GM12878 (cell line): ENCODE measurements around the gene CCNL1. TPM values are rescaled to one million over a fixed set of nuclear protein-coding genes. Genes with fewer than 3 reads are reported as not detected.

ENCODE experiments used
- ATAC-seq: fragments of 200-7000 bp; cut with Tn5 transposase; 3 replicates; pipeline ENCODE4 v1.9.1; 2020; ENCODE audit warnings: mild to moderate bottlenecking, moderate library complexity
- BruUV-seq: library from RNA; stranded (reverse); fragments of 400-500 nt; replicated peaks from 2 replicates; lab custom pipeline; 2021; lab: Mats Ljungman, UMichigan
- CTCF ChIA-PET: fragments of 300-600 bp; sonication (Branson Sonifier 250); formaldehyde crosslinking; extraction: SDS; loops from one replicate; lab custom pipeline; 2021; ENCODE audit warnings: inconsistent platforms; lab: Yijun Ruan, JAX
- POLR2A ChIA-PET: fragments of 350-600 bp; formaldehyde crosslinking; extraction: SDS; loops from one replicate; lab custom pipeline; 2021; ENCODE audit warnings: inconsistent platforms; lab: Charles Lee
- RAD21 ChIA-PET: fragments of 300-600 bp; sonication (Branson Sonifier 250); formaldehyde crosslinking; loops from one replicate; lab custom pipeline; 2023; ENCODE audit warnings: antibody characterized with exemption; ENCODE audit not compliant: unreplicated experiment; lab: Charles Lee
- SMC1A ChIA-PET: fragments of 300-600 bp; sonication (Branson Sonifier 250); formaldehyde crosslinking; loops from one replicate; lab custom pipeline; 2023; ENCODE audit not compliant: unreplicated experiment, uncharacterized antibody; lab: Charles Lee
- DNase-seq: peaks from one replicate; pipeline ENCODE4 v3.0.0-alpha.2; 2011; ENCODE audit warnings: low read depth, low spot score
- FAIRE-seq: peaks from 3 replicates; lab custom pipeline; 2011; peaks lifted over from hg19 to GRCh38; lab: Jason Lieb, UNC
- H2AFZ ChIP-seq: 2 replicates; pipeline ENCODE4 v1.6.0; 2011; ENCODE audit warnings: low read depth, low read length, control low read depth; ENCODE audit not compliant: control insufficient read depth
- H3K27ac ChIP-seq: 2 replicates; pipeline ENCODE4 v1.5.1; 2011; ENCODE audit warnings: control low read depth; ENCODE audit not compliant: control insufficient read depth, insufficient read depth
- H3K27me3 ChIP-seq, 2 experiments: replicated peaks in 1 of 2; 2 replicates each; pipeline versions ENCODE4 v1.6.0 to v1.6.1; 2011; ENCODE audit warnings: low read length in 1 of 2; ENCODE audit not compliant: control insufficient read depth in 2 of 2, insufficient read depth in 2 of 2
- H3K36me3 ChIP-seq, 2 experiments: 2 replicates each; pipeline ENCODE4 v1.5.1; 2011; ENCODE audit warnings: low read length in 1 of 2; ENCODE audit not compliant: control insufficient read depth in 2 of 2, insufficient read depth in 2 of 2
- H3K4me1 ChIP-seq: 2 replicates; pipeline ENCODE4 v1.6.1; 2011; ENCODE audit warnings: mild to moderate bottlenecking, low read length, moderate library complexity, mixed read lengths; ENCODE audit not compliant: control insufficient read depth, insufficient read depth
- H3K4me2 ChIP-seq: 2 replicates; pipeline ENCODE4 v1.6.0; 2011; ENCODE audit warnings: control low read depth; ENCODE audit not compliant: control insufficient read depth, insufficient read depth
- H3K4me3 ChIP-seq: fragments of 200-600 bp; sonication (generic); 2 replicates; pipeline ENCODE4 v1.5.1; 2016
- H3K79me2 ChIP-seq: 2 replicates; pipeline ENCODE4 v1.6.0; 2011; ENCODE audit warnings: low read length; ENCODE audit not compliant: control insufficient read depth, insufficient read depth
- H3K9ac ChIP-seq: 2 replicates; pipeline ENCODE4 v1.8.0; 2011; ENCODE audit warnings: low read length, control low read depth, mixed read lengths; ENCODE audit not compliant: control insufficient read depth, insufficient read depth
- H3K9me3 ChIP-seq: replicated peaks from 3 replicates; pipeline ENCODE4 v1.5.1; 2011; ENCODE audit warnings: mild to moderate bottlenecking, low read length; ENCODE audit not compliant: control insufficient read depth, insufficient read depth
- H4K20me1 ChIP-seq: 2 replicates; pipeline ENCODE4 v1.6.0; 2011; ENCODE audit not compliant: control insufficient read depth, insufficient read depth
- ATF2 ChIP-seq: IDR thresholded peaks from 2 replicates; pipeline ENCODE4 v1.6.1; 2012; ENCODE audit warnings: low read length, inconsistent platforms
- ESRRA ChIP-seq: IDR thresholded peaks from 2 replicates; pipeline ENCODE4 v1.6.1; 2012; ENCODE audit warnings: mild to moderate bottlenecking, low read length, improper control_type of control experiment
- NR2C1 ChIP-seq: fragments of 450-650 bp; IDR thresholded peaks from 2 replicates; pipeline ENCODE4 v1.6.1; 2017; ENCODE audit warnings: antibody characterized with exemption, mild to moderate bottlenecking, moderate library complexity
- ZBTB33 ChIP-seq: fragments of 450-650 bp; IDR thresholded peaks from 2 replicates; pipeline ENCODE4 v1.6.1; 2017; ENCODE audit warnings: mild to moderate bottlenecking
- ZNF592 ChIP-seq: fragments of 450-650 bp; IDR thresholded peaks from 2 replicates; pipeline ENCODE4 v1.6.1; 2017; ENCODE audit warnings: mild to moderate bottlenecking, moderate library complexity
- WGBS: methylation state at CpG from one replicate; pipeline ENCODE4 v1.1.6; 2016; ENCODE audit warnings: low lambda C conversion rate; ENCODE audit not compliant: insufficient replicate concordance, insufficient coverage; ENCODE audit errors: missing lambda C conversion rate; 5-methylcytosine and 5-hydroxymethylcytosine counted together
- in situ Hi-C: fragments of 300-500 bp; cut with MboI; formaldehyde crosslinking; loops from 9 replicates; pipeline ENCODE4 v1.14.3; 2018; ENCODE audit warnings: mixed read lengths
- intact Hi-C: fragments of 100-400 bp; cut with micrococcal nuclease; formaldehyde crosslinking; loops from one replicate; pipeline ENCODE4 v1.14.2; 2022; ENCODE audit not compliant: unreplicated experiment
- polyA plus RNA-seq, 11 experiments: library from polyadenylated mRNA; depleted of rRNA in 4 of 11; unstranded in 6 of 11; stranded (reverse) in 5 of 11; fragments of >200 nt; fragmentation: Nextera tagmentation in 4 of 11; fragmentation: Illumina TruSeq in 1 of 11; extraction: Ambion mirVana in 4 of 11; extraction: Trizol in 1 of 11; gene quantifications; 1 replicate in 1 of 11; 2 replicates in 10 of 11; pipeline versions ENCODE4 v1.2.1 to v1.2.3, GENCODE V29; 2011 to 2016; ENCODE audit warnings: inconsistent platforms in 2 of 11, missing spikeins in 2 of 11, low read depth in 1 of 11
- total RNA-seq, 4 experiments: library from RNA; depleted of rRNA in 3 of 4; stranded (reverse); fragments of >200 nt in 3 of 4; fragmentation: Illumina TruSeq in 1 of 4; extraction: Trizol in 1 of 4; gene quantifications; 2 replicates each; pipeline versions ENCODE4 v1.2.1 to v1.2.3, GENCODE V29; 2013 to 2021

CCNL1 gene
- total and polyA plus RNA-seq, 10 of the 15 experiments (the other 5 are each of a cell fraction or from before 2014, with no cell fraction given) = 22.2 to 174 (median 115) TPM

GRCh38 chr3:157112536-157112935 is 47.4 kb downstream of the CCNL1 start:
- WGBS = 82% methylated on average over 4 of the region's 4 CpGs
- ChIA-PET RAD21 (interaction anchor here (1.0 to 1.3 kb wide), 3 partner anchors 9 to 24 kb away, joined by 3 read pairs; no protein-coding TSS in a partner anchor), POLR2A (interaction anchor here (0.9 to 1.4 kb wide), 2 partner anchors 11 to 42 kb away, joined by 3 to 4 read pairs; no protein-coding TSS in a partner anchor), SMC1A (interaction anchor here (1.0 to 1.3 kb wide), 5 partner anchors 10 to 26 kb away, joined by 3 to 5 read pairs (median 3); no protein-coding TSS in a partner anchor), CTCF (interaction anchor here (32.0 to 50.9 kb wide), 2 partner anchors 13 to 14 kb away, joined by 939 read pairs; no protein-coding TSS in a partner anchor)
- H3K4me3 ChIP-seq = no peak overlapping the region
- intact Hi-C loops (no loop called here), in situ Hi-C loops (no loop called here)
- H3K9ac ChIP-seq = no peak overlapping the region
- H3K4me2 ChIP-seq = no peak overlapping the region
- FAIRE-seq = no peak
- no peaks in the 10 kb centered on the region for H3K9me3 ChIP-seq
- DNase-seq = no peak
- H3K27ac ChIP-seq = no peak overlapping the region
- no peak for ATAC-seq
- H4K20me1 ChIP-seq = no peaks in the 10 kb centered on the region
- no peaks in the 10 kb centered on the region for H3K36me3 ChIP-seq
- H3K4me1 ChIP-seq = no peaks in the 10 kb centered on the region
- no peaks in the 10 kb centered on the region for H3K79me2 ChIP-seq
- H3K27me3 ChIP-seq = no peaks in the 10 kb centered on the region; a peak in 1 of 4 replicates
- no peak overlapping the region for H2AFZ ChIP-seq
- no TSS peak for BruUV-seq
- TF ChIP-seq NR2C1 = no peak
- TF ChIP-seq ZNF592 = no peak
- TF ChIP-seq ESRRA = no peak
- TF ChIP-seq ZBTB33 = no peak
- TF ChIP-seq ATF2 = no peak
